ENCODE data around the gene NSL1.
"Not testable (repeated sequence)": the region's sequence is repeated elsewhere in the genome, so short reads cannot be mapped to it uniquely, and the experiment has no call there.

The NSL1 gene

GRCh38 chr1:212791676-212792395 is at the start of gene NSL1, which contains the start of gene TATDN3:
NSL1 (minus strand) TSS chr1:212791777; CDS start chr1:212791763, 14 bp downstream.
TATDN3 (plus strand) TSS chr1:212791894; CDS start chr1:212791922, 28 bp downstream.
- DNase-seq = peak; percentile 90

DNA sequence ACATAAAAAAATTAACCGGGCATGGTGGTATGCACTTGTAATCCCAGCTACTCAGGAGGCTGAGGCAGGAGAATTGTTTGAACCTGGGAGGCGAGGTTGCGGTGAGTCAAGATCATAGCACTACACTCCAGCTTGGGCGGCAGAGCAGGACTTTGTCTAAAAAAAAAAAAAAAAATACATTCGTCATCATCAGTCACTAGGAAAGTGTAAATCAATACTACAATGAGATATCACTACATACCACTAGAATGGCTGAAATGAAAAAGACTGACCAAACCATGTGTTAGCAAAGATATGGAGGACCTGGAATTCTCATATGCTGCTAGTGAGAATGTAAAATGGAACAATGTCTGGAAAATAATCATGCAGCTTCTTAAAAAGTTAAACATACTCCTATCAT is 46.6 kb upstream of the NSL1 start:
- no peak for DNase-seq

GRCh38 chr1:212833211-212834207 is 41.9 kb upstream of the NSL1 start:
- not testable (repeated sequence) for DNase-seq

- no peak for DNase-seq
These were observed 36.8 kb upstream of the NSL1 start for GRCh38 chr1:212828395-212828794.

- DNase-seq = no peak
These were observed 36.3 kb upstream of the NSL1 start for GRCh38 chr1:212827831-212828278.

DNA sequence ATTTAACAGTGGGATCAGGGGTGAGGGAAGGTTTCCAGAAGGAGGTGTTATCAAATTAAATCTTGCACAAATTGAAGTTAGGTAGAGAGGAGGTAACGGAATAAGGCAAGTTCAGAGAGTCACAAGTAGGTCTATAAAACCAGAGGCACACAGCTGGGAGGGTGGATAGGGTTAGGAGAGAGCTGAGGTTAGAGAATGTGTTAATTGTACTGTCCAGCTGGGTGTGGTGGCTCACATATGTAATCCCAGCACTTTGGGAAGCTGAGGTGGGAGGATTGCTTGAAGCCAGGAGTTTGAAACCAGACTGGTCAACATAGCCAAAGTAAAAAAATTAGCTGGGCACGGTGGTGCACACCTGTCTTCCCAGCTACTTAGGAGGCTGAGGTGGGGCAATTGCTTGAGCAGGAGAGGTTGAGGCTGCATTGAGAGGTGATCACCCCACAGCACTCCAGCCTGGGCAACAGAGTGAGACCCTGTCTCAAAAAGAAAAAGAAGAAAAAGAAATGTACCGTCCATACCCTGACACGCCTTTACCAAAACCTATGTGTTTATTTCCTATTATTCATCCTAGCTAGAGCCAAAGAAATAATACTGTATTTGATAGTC is 35.7 kb upstream of the NSL1 start:
- DNase-seq = no peak

- no peak for DNase-seq
These were observed 34.3 kb upstream of the NSL1 start for GRCh38 chr1:212825798-212826452.

DNA sequence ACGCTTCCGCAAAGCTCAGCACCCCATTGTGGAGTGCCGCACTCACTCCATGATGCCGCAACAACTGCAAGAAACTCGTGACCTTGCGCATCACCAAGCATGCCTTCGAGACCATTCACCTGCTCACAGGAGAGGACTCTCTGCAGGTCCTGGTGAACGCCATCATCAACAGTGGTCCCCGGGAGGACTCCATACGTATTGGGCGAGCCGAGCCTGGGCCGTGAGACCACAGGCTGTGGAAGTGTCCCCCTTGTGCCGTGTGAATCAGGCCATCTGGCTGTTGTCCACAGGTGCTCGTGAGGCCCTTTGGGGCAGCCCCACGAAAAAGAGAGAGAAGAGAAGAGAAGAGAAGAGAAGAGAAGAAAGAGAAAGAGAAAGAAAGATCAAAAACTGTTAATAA is 32.6 kb upstream of the NSL1 start:
- no peak for DNase-seq

- DNase-seq = no peak
These were observed 31.4 kb upstream of the NSL1 start for GRCh38 chr1:212822956-212823355.

DNA sequence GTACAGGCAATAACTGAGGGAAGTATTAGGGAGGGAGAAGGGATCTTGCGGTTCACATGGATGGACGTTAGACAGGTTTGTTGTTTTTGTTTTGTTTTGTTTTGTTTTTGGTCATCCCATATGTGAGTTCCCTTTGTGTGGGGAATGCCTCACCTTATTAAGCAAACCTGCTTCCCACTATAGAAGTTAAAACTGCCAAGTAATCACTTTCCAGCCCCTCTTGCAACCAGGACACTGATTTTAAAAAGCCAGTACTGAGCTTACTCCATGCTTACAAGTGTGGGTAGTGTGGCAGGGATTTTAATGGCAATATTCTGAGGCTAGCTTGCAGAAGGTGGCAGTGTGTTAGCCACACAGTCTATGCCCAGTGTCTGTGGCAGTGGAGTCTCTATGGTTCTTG is 29.4 kb upstream of the NSL1 start:
- DNase-seq = no peak

- no peak for DNase-seq
These were observed 28.1 kb upstream of the NSL1 start for GRCh38 chr1:212819726-212820125.

DNA sequence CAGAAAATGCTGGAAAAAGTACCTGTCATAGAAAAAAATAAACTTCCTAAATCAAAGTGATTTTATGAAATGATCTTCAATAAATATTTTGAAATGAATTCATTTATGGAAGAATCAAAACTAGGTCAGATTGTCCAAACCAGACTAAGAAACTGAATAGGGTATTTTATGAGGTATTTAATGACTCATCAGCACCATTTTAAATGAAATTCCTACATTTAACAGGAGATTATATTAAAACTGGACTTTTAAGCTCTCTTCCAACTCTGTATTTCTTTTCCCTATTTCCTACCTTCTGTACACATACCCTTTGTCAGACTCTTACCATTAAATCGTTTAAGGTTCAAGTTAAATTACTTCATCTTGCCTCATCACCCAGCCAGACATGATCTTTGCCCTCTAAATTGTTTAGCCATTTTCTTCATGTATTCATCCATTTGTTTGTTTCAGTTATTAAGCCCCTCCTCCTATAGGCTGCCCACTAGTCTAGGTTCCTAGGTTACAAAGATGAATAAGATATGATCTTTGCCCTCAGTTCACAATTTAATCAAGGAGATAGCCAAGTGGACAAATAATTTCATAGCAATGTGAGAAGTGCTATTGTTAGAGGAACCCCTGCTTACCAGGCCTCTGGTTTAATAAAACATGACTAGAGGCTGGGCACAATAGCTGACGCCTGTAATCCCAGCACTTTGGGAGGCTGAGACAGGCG is 25.1 kb upstream of the NSL1 start:
- DNase-seq = no peak

DNA sequence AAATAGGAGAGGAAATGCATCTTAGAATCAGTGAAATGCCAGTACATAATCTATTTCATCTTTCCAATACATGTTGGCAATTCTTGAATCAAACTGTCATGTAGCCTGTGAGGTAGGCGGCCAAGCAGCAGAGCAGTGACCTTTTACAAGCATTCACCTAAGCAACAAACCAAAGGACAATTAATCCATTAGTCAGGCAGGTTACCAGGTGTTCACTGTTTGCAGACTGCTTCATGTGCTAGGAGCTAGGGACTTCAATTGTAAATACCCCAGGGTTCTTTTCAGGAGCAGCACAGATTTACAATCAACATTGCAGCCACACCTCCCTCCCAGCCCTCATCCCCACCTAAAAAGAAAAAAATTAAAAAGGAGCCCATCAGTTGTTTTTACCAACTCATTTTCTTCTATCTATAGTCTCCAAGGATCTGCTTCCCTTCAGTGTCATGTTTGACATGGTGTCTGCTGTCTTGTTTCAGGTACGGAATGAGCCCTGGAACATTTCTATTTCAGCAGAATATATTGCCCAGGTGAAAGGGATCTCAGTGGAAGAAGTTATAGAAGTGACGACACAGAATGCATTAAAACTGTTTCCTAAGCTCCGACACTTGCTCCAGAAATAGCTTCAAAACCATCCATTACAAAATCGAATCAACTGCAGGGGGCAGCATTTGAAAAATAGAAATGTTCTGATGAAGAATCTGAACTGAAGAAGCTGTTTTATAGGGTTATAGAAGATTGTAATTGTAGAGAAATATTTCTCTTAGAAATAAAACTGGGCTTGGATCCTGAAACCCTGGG is 23.2 kb upstream of the NSL1 start:
- peak; percentile 10 for DNase-seq

GRCh38 chr1:212805767-212806166 is 14.2 kb upstream of the NSL1 start:
- no peak for DNase-seq

DNA sequence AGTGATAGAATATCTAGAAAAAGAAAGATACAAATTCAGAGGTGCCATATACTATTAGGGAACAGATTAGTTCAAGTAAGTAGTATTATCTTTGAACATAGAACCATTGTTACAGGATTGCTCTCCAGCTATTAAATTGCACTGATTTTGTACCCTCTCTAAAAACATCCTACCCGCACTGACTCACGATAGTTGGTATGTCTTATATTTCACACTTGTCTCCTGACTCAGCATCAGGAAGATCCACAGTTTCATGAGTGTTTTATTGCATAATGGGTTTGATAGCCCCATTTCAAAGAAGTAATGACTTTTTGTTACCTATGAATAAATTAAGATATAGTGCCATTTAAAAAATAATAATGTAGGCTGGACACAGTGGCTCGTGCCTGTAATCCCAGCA is 6.1 kb upstream of the NSL1 start:
- peak; percentile 4 for DNase-seq

- no peak for DNase-seq
These were observed 3.0 kb upstream of the NSL1 start for GRCh38 chr1:212794561-212795014.

- DNase-seq = no peak
These were observed 875 bp upstream of the NSL1 start for GRCh38 chr1:212792396-212792908.

DNA sequence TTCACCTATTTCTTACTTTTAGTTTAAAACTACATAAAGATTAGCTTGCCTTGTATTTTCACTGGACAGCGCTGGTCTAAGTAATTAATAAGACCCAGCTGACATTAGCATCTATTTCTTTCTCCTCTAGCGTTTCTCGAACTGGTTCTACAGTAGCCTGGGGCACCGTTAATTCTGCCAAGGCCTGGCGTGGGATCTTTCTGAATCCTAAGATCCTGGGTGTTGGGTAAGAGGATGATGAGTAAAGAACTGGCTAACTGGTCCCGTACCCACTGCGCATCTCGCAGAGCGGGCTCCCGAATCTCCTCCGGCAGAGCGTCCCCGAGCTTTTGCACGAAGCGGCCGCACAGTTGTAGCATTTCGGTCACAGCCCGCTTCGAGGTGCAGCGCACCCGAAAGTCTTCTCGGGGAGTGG is 309 bp downstream of the NSL1 start:
- DNase-seq = peak; percentile 58

- DNase-seq = no peak
These were observed 5.7 kb downstream of the NSL1 start for GRCh38 chr1:212785871-212786270.

- no peak for DNase-seq
These were observed 7.6 kb downstream of the NSL1 start for GRCh38 chr1:212783976-212784375.
